Renal pelvis (tissue), 4 donors: Measurements from ENCODE around the gene SPHKAP. TPM values are rescaled to one million over a fixed set of nuclear protein-coding genes. Genes with fewer than 3 reads are reported as not detected.
"Not testable (repeated sequence)": the region's sequence is repeated elsewhere in the genome, so short reads cannot be mapped to it uniquely, and the experiment has no call there.

Source experiments
- DNase-seq: peaks from one replicate; pipeline ENCODE4 v3.0.0-alpha.2; 2013
- polyA plus RNA-seq, 3 donors: library from polyadenylated mRNA; unstranded; fragments of 120-200 nt; gene quantifications; one replicate each; pipeline ENCODE4 v1.2.1, GENCODE V29; 2013; ENCODE audit not compliant: insufficient read length in 3 of 3

The SPHKAP gene
- polyA plus RNA-seq, 3 donors: 4.1 to 4.5 (median 4.3) TPM

GRCh38 chr2:228094377-228094921 is 87.0 kb downstream of the SPHKAP start:
- no peak for DNase-seq

GRCh38 chr2:228092056-228092455 is 89.4 kb downstream of the SPHKAP start:
- no peak for DNase-seq

GRCh38 chr2:228086561-228086960 is 94.9 kb downstream of the SPHKAP start:
- DNase-seq: no peak

GRCh38 chr2:228084717-228085116 is 96.8 kb downstream of the SPHKAP start:
- DNase-seq: no peak

GRCh38 chr2:228083131-228083530 is 98.4 kb downstream of the SPHKAP start:
- DNase-seq: no peak

GRCh38 chr2:228082571-228082970 is 98.9 kb downstream of the SPHKAP start:
- no peak for DNase-seq

GRCh38 chr2:228079194-228079593 is 102.3 kb downstream of the SPHKAP start:
- DNase-seq: no peak

- DNase-seq: not testable (repeated sequence)
Observed at GRCh38 chr2:228076695-228077094, 104.8 kb downstream of the SPHKAP start.

GRCh38 chr2:228072669-228073068 is 108.8 kb downstream of the SPHKAP start:
- no peak for DNase-seq

GRCh38 chr2:228067309-228067708 is 114.2 kb downstream of the SPHKAP start:
- no peak for DNase-seq

- DNase-seq: peak; percentile 9
Observed at GRCh38 chr2:228066126-228066798, 115.2 kb downstream of the SPHKAP start.

GRCh38 chr2:228065686-228066085 is 115.8 kb downstream of the SPHKAP start:
- no peak for DNase-seq

- no peak for DNase-seq
Observed at GRCh38 chr2:228064796-228065315, 116.6 kb downstream of the SPHKAP start.

- DNase-seq: no peak
Observed at GRCh38 chr2:228064024-228064423, 117.5 kb downstream of the SPHKAP start.

GRCh38 chr2:228063558-228063957 is 117.9 kb downstream of the SPHKAP start:
- no peak for DNase-seq

- DNase-seq: no peak
Observed at GRCh38 chr2:228059735-228060134, 121.8 kb downstream of the SPHKAP start.

- DNase-seq: no peak
Observed at GRCh38 chr2:228056293-228057097, 125.0 kb downstream of the SPHKAP start.

GRCh38 chr2:228048838-228049490 is 132.5 kb downstream of the SPHKAP start:
- DNase-seq: peak; percentile 21

- no peak for DNase-seq
Observed at GRCh38 chr2:228040995-228041394, 140.5 kb downstream of the SPHKAP start.

GRCh38 chr2:228039752-228040534 is 141.5 kb downstream of the SPHKAP start:
- no peak for DNase-seq

GRCh38 chr2:228038967-228039366 is 142.5 kb downstream of the SPHKAP start:
- no peak for DNase-seq
